GM19452 (cell line): ENCODE data around the gene PNPLA2.

ENCODE experiments used
- ATAC-seq: cut with Tn5 transposase; IDR thresholded peaks from one replicate; pipeline ENCODE4 v1.9.1; 2021; ENCODE audit not compliant: unreplicated experiment

The PNPLA2 gene

GRCh38 chr11:798093-798713, 20.5 kb upstream of the PNPLA2 start, which contains the start of gene SLC25A22:
TSS of gene SLC25A22 (minus strand) at chr11:798281. CDS start at chr11:795006, 3,275 bp downstream.
- ATAC-seq, result peak; percentile 60

DNA sequence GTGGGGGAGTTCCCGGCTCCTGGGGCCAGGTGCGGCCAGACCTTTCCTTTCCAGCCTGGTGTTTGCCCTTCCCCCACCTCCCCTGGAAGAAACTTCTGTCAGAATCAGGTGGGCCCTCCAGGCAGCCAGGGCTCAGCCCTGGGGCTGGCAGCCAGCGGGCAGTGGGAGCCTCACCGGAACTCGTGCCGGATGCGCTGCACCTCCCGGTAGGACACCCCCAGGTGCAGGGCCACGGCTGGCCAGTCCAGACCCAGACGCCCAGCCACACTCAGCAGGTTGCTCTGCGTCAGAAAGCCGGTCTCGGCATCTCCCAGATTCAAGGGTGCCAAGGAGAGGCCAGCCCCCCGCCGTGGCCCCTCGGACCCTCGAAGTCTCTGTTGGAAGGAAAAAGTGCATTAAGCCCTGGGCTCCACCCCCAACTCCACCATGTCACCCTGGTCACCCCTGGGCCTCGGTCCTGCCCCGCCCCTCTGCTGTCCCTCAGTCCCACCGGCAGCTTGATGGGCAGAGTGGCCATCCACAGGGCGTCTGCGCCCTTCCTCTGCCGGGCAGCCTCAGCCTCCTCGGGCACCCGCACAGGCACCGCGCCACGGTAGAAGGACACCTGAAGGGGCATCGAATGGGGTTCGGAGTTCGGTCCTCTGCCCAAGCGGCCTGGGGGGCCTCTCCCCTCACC, 18.9 kb upstream of the PNPLA2 start:
- ATAC-seq, result no peak

DNA sequence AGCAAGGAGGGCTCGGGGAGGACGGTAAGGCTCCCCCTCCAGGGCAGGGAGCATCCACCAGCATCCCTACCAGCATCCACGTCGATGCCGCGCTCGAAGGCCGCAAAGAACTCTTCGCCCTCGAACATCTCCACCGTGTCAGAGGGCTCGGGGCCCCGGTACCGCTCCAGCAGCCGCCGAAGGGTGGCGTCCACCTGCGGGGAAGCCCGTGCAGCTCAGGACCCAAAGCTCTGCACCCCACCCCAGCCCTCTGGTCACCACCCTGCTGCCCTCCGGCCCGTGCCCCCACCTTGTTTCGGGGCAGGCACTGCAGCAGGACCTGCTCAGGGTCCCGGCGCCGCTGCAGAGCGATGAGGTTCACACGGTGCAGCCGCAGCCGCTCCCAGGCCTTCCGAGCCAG, 18.2 kb upstream of the PNPLA2 start:
- no peak for ATAC-seq

- ATAC-seq, result no peak
Observed at GRCh38 chr11:801097-801780, 17.5 kb upstream of the PNPLA2 start.

DNA sequence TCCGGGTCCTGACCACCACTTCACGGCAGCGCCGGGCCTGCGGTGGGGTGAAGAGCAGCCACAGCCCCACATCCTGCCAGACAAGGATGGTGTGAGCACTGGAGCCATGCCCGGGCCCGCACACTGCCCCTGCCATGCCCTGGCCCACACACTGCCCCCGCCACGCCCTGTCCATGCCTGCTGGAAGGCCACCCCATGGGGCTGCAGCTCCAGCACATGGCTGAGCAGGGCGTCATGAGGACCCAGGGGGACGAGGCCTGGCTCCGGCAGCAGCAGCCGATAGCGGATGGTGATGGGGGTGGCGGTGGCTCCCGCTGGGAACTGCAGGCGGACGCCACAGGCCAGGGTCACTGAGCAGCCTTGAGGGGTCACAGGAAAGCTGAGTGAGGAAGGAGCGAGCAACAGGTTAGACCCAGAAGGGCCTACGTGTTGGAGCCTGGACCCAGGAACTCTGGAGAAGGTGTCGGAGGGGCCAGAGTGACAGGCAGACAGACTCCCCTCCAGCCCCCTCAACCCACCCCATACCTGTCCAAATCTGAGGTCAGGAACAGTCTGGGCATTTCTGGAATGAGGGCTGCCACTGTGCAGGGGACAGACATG, 16.6 kb upstream of the PNPLA2 start:
- no peak for ATAC-seq

DNA sequence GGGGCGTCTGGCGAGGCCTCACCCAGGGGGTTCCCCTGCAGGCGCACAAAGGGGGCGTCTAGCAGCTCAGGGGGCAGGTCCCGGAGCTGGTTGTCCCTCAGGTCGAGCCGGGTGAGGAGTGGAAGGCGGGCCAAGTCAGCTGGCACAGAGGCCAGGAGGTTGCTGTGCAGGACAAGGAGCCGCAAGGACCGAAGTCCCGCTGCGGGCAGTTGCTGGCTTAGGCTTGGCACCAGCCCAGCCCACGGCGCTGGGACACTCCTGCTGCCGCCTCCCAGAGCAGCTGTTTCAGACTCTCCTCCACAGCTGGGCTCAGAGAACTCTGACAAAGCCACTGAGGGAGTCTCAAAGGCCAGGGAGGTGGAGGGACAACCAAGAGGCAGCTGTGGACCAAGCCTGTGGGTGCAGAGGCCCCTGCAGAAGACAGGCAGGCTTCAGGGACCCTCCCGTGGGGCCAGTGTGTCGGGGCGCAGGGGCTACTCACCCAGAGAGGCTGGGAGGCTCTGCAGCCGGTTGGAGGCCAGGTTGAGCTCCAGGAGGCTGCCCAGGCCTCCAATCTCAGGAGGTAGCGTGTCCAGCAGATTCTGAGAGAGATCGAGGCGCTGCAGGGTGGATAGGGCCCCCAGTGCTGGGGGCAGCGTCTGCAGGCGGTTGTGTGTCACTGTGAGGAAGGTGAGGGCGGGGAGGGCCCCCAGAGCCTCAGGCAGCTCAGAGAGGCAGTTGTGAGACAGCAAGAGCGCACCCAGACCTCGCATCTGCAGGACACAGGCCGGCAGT, 15.8 kb upstream of the PNPLA2 start:
- no peak for ATAC-seq

DNA sequence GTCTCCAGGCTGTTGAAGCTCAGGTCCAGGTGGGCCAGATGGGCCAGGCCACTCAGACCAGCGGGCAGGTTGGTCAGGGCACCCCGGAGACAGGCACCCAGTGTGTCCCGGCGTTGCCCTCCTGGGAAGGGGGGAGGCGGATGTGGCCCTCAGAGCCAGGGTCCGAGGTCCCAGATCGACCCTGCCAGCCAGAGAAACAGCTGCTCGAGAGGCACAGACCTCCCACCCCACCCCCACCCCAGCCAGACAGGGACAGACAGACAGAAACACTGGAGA, 15.3 kb upstream of the PNPLA2 start:
- no peak for ATAC-seq

GRCh38 chr11:803770-804598, 14.7 kb upstream of the PNPLA2 start:
- ATAC-seq, result no peak

- ATAC-seq, result no peak
Observed at GRCh38 chr11:804599-804964, 14.1 kb upstream of the PNPLA2 start.

GRCh38 chr11:808427-809286, 10.1 kb upstream of the PNPLA2 start:
- no peak for ATAC-seq

DNA sequence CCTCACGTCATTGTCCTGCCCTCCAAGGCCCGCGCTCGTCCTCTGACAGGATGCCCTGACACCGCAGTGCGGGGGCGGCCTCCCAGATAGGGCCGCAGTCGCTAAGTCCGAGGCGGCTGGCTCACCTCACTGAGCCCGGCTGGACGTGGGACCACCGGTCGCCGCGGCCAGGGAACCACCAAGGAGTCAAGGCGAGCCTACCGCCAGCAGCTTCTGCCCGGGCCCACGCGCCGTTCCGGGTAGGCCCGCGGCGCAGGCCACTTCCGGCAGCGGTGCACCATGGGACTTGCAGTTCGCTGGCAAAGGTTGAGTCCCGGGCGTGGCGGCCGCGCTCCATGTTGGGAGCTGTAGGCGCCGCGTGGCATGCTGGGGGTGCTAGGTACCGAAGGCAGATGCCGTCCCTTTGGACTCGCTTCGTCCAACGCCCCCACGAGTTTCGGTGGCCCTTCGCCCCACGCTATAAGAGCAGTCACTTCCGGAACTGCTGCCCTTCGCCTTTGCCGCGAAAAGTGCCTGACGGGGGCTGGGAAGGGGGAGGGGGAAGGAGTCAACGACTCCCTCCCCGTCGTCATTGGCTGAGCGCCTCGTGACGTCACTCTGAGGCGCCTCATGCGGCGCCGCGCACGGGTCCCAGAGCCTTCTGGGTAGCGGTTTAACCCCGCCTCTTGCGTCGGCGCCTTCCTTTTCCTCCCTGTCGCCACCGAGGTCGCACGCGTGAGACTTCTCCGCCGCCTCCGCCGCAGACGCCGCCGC, 9.3 kb upstream of the PNPLA2 start, which contains the start of gene RPLP2:
Gene RPLP2 (plus strand): TSS at position 681 of the 753 bp plus-strand sequence. CDS start 268 bp downstream, outside the sequence.
- ATAC-seq, result peak; percentile 65

DNA sequence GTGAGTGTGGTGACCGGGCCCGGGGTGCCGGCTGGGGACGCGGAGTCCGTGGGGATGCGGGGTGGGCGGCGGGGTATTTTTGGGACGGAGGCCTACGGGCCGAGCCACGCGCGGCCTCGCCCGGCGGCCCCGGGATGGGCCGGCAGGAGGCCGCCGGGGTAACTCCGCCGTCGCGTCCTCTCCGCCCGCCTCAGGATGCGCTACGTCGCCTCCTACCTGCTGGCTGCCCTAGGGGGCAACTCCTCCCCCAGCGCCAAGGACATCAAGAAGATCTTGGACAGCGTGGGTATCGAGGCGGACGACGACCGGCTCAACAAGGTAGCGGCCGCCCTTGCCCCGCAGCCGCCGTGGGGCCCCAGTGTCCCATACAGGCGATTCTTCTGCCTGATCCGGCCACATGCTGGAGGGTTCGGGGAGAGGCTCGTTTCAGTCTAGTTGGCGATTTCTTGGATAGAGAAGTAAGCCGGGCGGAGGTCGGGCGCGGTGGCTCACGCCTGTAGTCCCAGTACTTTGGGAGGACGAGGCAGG, 8.6 kb upstream of the PNPLA2 start:
- peak; percentile 9 for ATAC-seq

- ATAC-seq, result no peak
Observed at GRCh38 chr11:811446-812245, 7.1 kb upstream of the PNPLA2 start.

GRCh38 chr11:812390-812789, 6.3 kb upstream of the PNPLA2 start:
- ATAC-seq, result no peak

GRCh38 chr11:813072-813455, 5.7 kb upstream of the PNPLA2 start:
- ATAC-seq, result no peak

DNA sequence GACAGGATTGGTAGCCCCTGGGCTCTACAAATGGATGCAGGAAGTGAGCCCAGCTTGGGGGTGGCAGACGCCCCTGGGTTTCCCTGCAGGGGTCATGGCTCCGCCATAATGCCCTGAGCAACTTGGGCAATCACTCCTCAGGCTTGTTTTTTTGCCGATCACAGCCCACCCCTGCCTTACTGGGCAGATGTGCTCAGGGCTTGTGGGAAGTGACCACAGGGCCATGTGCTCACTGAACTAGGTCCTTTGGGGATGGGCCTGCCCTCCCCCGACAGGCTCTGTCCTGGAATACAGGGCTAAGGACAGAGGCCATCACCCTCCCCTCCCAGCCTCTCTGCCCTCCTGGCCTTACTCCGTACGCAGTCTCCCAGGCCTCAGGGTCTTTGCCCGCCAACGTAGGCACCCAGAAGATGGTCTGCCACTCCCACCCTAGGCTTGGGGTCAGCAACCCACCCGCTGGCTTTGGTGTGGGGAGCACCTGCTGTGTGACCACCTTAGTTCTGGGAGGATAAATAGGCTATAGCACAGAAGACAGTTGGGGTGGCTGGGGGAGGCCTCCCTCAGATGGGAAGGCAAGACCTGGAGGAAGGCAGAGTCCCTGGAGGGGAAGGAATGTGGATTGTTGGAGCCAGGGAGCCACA, 5.1 kb upstream of the PNPLA2 start:
- no peak for ATAC-seq
